ENCODE results near the gene RAB1B.

Gene RAB1B

GRCh38 chr11:66325263-66325671 is 56.8 kb downstream of the RAB1B start:
- DNase-seq = no peak

GRCh38 chr11:66326261-66327111 is 58.0 kb downstream of the RAB1B start:
- peak in 3 of 4 experiments; percentile 16 to 29 (median 28) for DNase-seq

Data from activated CD4-positive, CD25-positive, alpha-beta regulatory T cell (primary cell).